Measurements from ENCODE around the gene WDR18. TPM values are rescaled to one million over a fixed set of nuclear protein-coding genes. Genes with fewer than 3 reads are reported as not detected.
A peak's percentile ranks its signal among the peaks of the same experiment; 100 is the strongest.

WDR18 gene
- total RNA-seq, 1 experiment from 2014 or later, result 124 TPM

GRCh38 chr19:953445-954271 lies 30.5 kb upstream of the WDR18 start:
- no peaks in the 10 kb centered on the region for H3K27me3 ChIP-seq (ENCODE audit: insufficient read depth, low read length)
- TF ChIP-seq ZBTB33 (IDR thresholded peaks at IDR 0.05; ENCODE audit: extremely low read depth, insufficient replicate concordance, low read length) (no peak), RAD21 (IDR thresholded peaks at IDR 0.05; ENCODE audit: low read depth) (no peak), TCF7L2 (IDR thresholded peaks at IDR 0.05; ENCODE audit: borderline replicate concordance, extremely low read depth, insufficient read depth, insufficient read length) (no peak), SIN3A (IDR thresholded peaks at IDR 0.05; ENCODE audit: low read depth) (no peak), POLR2A (IDR thresholded peaks at IDR 0.05; ENCODE audit: borderline replicate concordance, extremely low read depth, insufficient read depth, insufficient read length) (no peak), ATF3 (IDR thresholded peaks at IDR 0.05) (no peak), CTCF (IDR thresholded peaks at IDR 0.05 in 2 of 3, conservative IDR thresholded peaks at IDR 0.05 in 1 of 3; ENCODE audit: borderline replicate concordance in 1 of 3, insufficient read depth in 1 of 3, low read depth in 2 of 3, low read length in 2 of 3) (no peak), ZFX (IDR thresholded peaks at IDR 0.05) (no peak), EGR1 (IDR thresholded peaks at IDR 0.05; ENCODE audit: low read depth) (no peak), YY1 (IDR thresholded peaks at IDR 0.05; ENCODE audit: extremely low read depth, insufficient replicate concordance, low read depth, low read length) (no peak), EZH2 (IDR thresholded peaks at IDR 0.05) (no peak), EZH2phosphoT487 (IDR thresholded peaks at IDR 0.05; ENCODE audit: borderline replicate concordance) (no peak), ZNF274 (IDR thresholded peaks at IDR 0.05; ENCODE audit: low read depth, low read length) (no peak), SP1 (IDR thresholded peaks at IDR 0.05; ENCODE audit: low read depth) (no peak), FOSL1 (IDR thresholded peaks at IDR 0.05; ENCODE audit: low read depth) (no peak), MAX (IDR thresholded peaks at IDR 0.05) (no peak), JUND (IDR thresholded peaks at IDR 0.05) (no peak), CBX3 (IDR thresholded peaks at IDR 0.05; ENCODE audit: low read depth) (no peak)
- no peaks in the 10 kb centered on the region for H3K36me3 ChIP-seq (ENCODE audit: control insufficient read depth in 1 of 2, insufficient read depth in 2 of 2, low read length in 2 of 2)
- intact Hi-C loops (cut with micrococcal nuclease), result no loop called here
- peak overlapping the region in 1 of 2 experiments; percentile 30; a peak in 1 of 4 replicates for H3K4me3 ChIP-seq (replicated peaks in 1 of 2; ENCODE audit: low read depth in 1 of 2, low read length in 2 of 2)
- no peaks in the 10 kb centered on the region for H3K9me3 ChIP-seq (ENCODE audit: control insufficient read depth in 1 of 2, insufficient read depth in 1 of 2, low read depth in 1 of 2, low read length in 2 of 2)
- H3K9me2 ChIP-seq (ENCODE audit: insufficient read depth), result no peaks in the 10 kb centered on the region
- H3K4me2 ChIP-seq (ENCODE audit: low read length), result peak overlapping the region; percentile 67
- no peaks in the 10 kb centered on the region for H4K20me1 ChIP-seq (ENCODE audit: insufficient read depth)
- ChIA-PET POLR2A (no interaction called here), CTCF (no interaction called here), RAD21 (ENCODE audit: low non-redundant PET in 1 of 2, low total read pairs in 2 of 2, uncharacterized antibody in 2 of 2, unreplicated experiment in 2 of 2) (no interaction called here)
- no peak overlapping the region for H3K27ac ChIP-seq (ENCODE audit: low read depth, low read length)
- peaks cover 72 to 93% of the 10 kb centered on the region in 2 experiments for H3K4me1 ChIP-seq (ENCODE audit: control insufficient read depth in 1 of 2, insufficient read depth in 2 of 2, low read length in 2 of 2)
- no peak for ATAC-seq
- DNase-seq (ENCODE audit: low read depth, low spot score), result no peak
- peak overlapping the region; percentile 42 for H3K9ac ChIP-seq (ENCODE audit: low read length)
- H2AFZ ChIP-seq (ENCODE audit: low read depth, low read length, poor library complexity, severe bottlenecking), result no peak overlapping the region
- BruUV-seq (replicated peaks), result no TSS peak
- peaks cover 18% of the 10 kb centered on the region for H3K79me2 ChIP-seq (ENCODE audit: insufficient read depth, low read length)

All from HCT116 (cell line).